ENCODE results near the gene RBMS3.
A peak's percentile ranks its signal among the peaks of the same experiment; 100 is the strongest.
"Not testable (repeated sequence)": the region's sequence is repeated elsewhere in the genome, so short reads cannot be mapped to it uniquely, and the experiment has no call there.

RBMS3 gene

GRCh38 chr3:29440413-29441305, 159.8 kb downstream of the RBMS3 start:
- DNase-seq = peak; percentile 5

GRCh38 chr3:29441422-29441821, 160.6 kb downstream of the RBMS3 start:
- no peak for DNase-seq

- no peak for DNase-seq
Observed at GRCh38 chr3:29447946-29448627, 167.2 kb downstream of the RBMS3 start.

GRCh38 chr3:29451920-29452319, 171.0 kb downstream of the RBMS3 start:
- DNase-seq = no peak

- DNase-seq = no peak
Observed at GRCh38 chr3:29452934-29453283, 172.0 kb downstream of the RBMS3 start.

GRCh38 chr3:29453284-29454001, 172.6 kb downstream of the RBMS3 start:
- no peak for DNase-seq

- no peak for DNase-seq
Observed at GRCh38 chr3:29454161-29454611, 173.3 kb downstream of the RBMS3 start.

- DNase-seq = no peak
Observed at GRCh38 chr3:29456901-29457300, 176.0 kb downstream of the RBMS3 start.

- DNase-seq = no peak
Observed at GRCh38 chr3:29463304-29463703, 182.4 kb downstream of the RBMS3 start.

GRCh38 chr3:29465836-29466235, 185.0 kb downstream of the RBMS3 start:
- no peak for DNase-seq

GRCh38 chr3:29466442-29466841, 185.6 kb downstream of the RBMS3 start:
- DNase-seq = no peak

- DNase-seq = no peak
Observed at GRCh38 chr3:29468187-29468586, 187.3 kb downstream of the RBMS3 start.

- not testable (repeated sequence) for DNase-seq
Observed at GRCh38 chr3:29473481-29474170, 192.8 kb downstream of the RBMS3 start.

GRCh38 chr3:29475305-29475840, 194.5 kb downstream of the RBMS3 start:
- no peak for DNase-seq

GRCh38 chr3:29475854-29476253, 195.0 kb downstream of the RBMS3 start:
- no peak for DNase-seq

- DNase-seq = no peak
Observed at GRCh38 chr3:29478611-29479010, 197.7 kb downstream of the RBMS3 start.

GRCh38 chr3:29481249-29481648, 200.4 kb downstream of the RBMS3 start:
- no peak for DNase-seq

GRCh38 chr3:29481969-29482767, 201.3 kb downstream of the RBMS3 start:
- DNase-seq = no peak

GRCh38 chr3:29484633-29485032, 203.8 kb downstream of the RBMS3 start:
- no peak for DNase-seq

GRCh38 chr3:29486096-29486495, 205.2 kb downstream of the RBMS3 start:
- no peak for DNase-seq

GRCh38 chr3:29486917-29487316, 206.0 kb downstream of the RBMS3 start:
- DNase-seq = no peak

- no peak for DNase-seq
Observed at GRCh38 chr3:29488922-29489321, 208.1 kb downstream of the RBMS3 start.

Measured in hematopoietic multipotent progenitor cell treated with erythropoietin and hydrocortisone succinate and interleukin-3 and kit ligand, for 4 days (in vitro differentiated cells).